NCI-H146 treated with DMSO at 0.1 percent for 48 hours (cell line): ENCODE results near the gene BRAT1.

Source experiments
- DNase-seq: peaks from one replicate; lab custom pipeline; 2025; ENCODE audit not compliant: unreplicated experiment; lab: John Stamatoyannopoulos, UW

The BRAT1 gene

GRCh38 chr7:2500701-2501100, 54.6 kb downstream of the BRAT1 start:
- DNase-seq: no peak

DNA sequence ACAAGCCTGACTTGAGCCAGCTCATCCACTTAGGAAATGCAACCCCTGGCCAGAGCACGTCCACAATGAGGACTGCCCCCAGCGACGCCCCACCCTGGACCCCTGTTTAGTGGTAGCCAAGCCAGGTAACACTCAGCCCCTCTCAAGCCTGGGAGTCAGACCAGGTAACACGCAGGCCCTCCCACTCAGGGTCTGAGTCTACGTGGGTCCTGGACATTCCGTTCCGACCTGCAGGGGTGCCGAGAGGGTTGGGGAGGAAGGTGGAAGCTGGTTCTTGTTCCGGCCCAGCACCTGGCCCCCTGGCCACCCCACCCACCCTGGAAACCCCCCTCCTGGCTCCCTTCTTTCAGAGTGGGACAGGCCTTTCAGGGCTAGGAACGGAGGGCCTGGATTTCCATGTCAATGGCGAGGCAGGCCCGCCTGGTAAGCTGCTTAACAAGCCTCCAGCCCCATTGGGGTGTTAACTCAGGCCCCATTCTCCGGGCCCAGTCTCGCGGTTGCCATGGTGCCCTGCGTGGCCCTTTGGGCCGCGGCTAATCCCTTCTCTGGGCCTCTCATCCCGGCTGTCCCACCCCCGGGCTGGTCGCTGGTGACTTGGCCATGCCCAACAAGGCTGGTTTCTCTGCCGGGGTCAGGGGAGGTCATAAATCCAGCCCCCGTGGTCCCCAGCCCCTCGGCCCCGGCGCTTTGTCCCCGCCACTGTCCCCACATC, 55.4 kb downstream of the BRAT1 start:
- DNase-seq: no peak

- no peak for DNase-seq
These were observed 56.1 kb downstream of the BRAT1 start for GRCh38 chr7:2499181-2499580.

DNA sequence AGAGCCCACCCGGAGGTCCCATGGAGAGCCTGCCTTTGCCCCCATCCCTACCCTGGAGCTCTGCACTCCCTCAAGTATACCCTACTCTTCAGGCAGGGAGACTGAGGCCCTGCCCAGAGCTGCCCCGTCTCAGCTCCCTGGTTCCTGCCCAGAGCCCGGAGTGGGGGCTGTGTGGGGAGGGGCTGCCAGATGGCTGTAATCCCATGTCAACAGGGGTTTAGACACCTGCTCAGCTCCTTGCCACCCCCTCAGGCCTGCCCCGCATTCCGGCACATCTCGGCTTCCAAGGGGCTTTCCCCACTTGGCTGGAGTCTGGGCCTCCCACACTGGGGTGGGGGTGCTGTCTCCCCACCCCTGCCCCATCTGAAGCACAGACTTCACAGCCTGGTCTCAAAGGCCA, 56.6 kb downstream of the BRAT1 start:
- DNase-seq: no peak

GRCh38 chr7:2497500-2498336, 57.6 kb downstream of the BRAT1 start:
- DNase-seq: no peak

GRCh38 chr7:2497065-2497464, 58.3 kb downstream of the BRAT1 start:
- no peak for DNase-seq

DNA sequence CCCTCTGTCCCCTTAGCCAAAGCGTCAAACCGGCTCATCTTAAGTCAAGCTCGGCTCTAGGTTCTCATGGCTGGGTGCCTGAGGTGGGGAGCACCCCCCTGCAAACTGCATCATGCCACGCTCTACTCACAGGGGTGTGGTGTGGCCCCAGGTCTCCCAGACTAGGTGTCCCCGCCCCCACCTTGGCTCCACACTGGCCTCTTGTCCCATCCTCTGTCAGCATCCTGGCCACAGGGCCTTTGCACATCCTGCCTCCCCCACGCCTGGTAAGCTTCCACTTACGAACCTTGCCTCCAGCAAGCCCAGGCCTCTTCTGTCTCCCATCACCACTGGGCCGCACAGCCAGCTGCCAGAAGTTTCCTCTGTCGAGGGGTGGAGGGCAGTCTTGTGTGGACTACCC, 58.9 kb downstream of the BRAT1 start:
- no peak for DNase-seq

- no peak for DNase-seq
These were observed 59.7 kb downstream of the BRAT1 start for GRCh38 chr7:2495418-2496299.

DNA sequence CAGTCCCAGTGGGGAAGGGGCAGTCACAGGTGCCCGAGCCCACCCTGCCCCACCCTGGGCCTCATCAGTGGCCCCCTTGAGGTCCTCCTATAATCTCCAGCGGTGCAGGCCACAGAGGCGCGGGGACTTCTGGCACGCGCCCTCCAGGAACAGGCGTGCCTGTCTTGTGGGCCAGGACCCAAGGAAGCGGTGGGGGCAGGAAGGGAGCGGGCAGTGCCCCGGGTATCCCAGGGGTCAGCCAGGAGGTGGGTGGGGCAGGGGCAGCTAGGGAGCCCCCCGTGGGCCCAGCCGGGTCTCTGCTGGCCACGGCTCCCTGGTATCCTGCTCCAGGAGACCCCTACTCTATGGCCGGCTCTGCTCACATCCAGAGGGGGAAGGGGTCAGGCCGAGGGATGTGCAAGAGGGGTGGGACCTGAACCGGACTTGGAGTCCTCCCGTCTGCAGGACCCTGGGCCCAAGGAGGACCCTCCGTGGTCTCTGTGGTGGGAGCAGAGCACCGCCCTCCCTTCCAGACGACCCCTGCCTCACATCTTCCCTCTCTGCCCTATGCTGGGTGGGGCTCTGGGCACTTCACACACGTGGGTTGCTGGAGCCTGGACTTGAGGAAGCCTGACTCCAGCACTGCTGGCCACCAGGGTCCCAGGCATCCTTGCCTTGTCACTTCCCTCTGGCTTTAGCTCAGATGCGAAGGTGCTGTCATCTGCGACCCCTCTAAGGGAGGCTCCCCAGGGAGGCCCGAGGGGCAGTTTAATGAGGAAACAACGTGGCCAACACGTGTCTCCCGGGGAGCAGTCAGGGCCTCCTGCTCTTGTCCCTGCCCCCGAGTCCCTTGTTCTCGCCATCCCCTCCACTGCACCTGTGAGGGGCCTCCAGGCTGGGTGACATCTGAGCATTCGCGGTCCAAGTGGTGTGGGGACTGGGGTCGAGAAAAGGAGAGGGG, 60.9 kb downstream of the BRAT1 start:
- no peak for DNase-seq

DNA sequence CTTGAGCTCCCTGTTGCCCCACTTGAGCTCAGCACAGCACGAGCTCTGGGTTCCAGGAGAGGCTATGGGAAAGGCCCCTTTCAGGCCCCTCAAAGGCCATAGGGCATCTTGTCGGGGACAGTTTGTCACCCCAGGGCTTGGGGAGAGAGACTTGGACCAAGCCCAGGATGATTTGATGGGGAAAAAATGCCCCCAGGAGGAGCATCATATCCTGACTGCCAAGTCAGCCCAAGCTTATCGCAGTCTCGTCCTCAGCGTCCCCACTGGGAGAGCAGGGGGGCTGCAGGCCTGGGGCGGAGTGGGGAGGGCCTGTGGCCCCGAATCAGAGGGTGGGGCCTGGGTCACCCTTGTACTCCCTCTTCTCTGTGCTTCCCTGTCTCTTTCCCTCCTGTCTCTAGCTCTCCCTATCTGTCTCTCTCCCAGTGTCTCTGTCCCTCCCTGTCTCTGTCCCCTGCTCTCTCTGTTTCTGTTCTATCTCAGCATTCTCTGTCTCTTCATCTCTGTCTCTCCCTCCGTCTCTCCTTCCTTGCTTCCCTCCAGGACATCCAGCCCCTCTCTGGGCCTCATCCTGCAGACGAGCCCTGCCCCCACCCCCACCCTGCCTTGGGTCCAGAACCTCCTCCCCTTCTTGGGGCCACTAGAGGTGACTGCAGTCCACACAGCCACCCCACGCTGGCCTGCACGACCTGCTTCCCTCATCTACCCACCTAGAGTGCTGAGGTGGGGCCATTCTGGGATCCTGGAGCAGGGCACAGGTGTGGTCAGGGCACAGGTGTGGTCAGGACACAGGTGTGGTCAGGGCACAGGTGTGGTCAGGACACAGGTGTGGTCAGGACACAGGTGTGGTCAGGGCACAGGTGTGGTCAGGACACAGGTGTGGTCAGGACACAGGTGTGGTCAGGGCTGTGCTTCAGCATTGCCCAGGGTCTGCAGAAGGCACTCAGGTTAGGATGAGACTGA, 61.8 kb downstream of the BRAT1 start:
- no peak for DNase-seq

DNA sequence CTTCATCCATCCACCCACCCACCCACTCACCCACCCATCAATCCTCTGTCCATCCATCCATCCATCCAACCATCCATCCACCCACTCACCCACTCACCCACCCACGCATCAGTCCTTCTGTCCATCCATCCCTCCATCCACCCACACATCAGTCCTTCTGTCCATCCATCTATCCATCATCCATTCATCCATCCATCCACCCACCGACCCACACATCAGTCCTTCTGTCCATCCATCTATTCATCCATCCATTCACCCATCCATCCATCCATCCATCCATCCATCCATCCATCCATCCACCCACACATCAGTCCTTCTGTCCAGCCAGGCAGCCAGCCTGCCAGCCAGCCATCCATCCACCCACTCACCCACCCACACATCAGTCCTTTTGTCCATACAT, 63.3 kb downstream of the BRAT1 start:
- no peak for DNase-seq

DNA sequence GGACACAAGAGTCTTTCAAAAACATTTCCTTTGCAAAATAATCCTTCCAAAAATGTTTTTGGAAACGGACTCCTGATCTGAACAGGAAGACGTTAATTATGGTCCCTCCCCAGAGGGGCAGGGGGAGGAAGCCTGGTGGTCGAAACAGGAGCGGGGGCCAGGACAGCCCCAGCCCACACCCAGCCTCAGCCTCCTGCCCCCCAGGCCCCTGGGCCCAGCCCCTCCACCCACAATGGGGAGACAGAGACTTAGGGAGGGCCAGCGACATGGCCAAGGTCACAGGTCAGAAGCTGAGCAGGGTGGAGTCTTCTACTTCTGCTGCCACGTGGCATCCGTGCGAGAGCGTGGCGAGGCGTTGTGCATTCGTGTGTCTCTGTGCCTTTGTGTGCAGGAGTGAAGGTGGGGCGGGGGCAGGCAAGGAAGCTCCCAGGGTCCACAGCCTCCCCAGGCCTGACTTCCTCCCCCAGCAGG, 65.1 kb downstream of the BRAT1 start:
- DNase-seq: no peak

DNA sequence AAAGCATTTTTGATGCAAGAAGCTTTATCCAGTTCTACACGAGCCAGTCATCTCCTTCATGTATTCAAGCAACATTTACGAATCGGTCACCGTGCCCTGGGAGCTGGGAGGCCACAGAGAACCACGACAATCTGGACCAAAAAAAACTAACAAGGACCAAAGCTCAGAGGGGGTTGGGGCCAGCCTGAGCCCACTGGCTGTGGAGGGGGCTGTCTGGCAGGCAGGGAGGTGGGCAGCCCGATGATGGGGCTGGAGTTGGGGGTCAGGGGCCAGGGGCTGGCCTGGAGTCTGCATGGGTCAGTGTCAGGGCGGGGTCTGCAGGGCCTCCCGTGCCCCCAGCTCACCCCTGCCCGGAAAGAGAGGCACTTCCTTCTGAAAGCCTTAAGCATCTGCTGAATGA, 66.6 kb downstream of the BRAT1 start:
- no peak for DNase-seq

GRCh38 chr7:2488272-2488645, 67.1 kb downstream of the BRAT1 start:
- no peak for DNase-seq
